Stimulated activated effector memory CD8-positive, alpha-beta T cell treated with anti-CD3 and anti-CD28 coated beads, Interleukin-12 subunit alpha, Interleukin-12 subunit beta, amount 100 ng/mL, for 72 hours (primary cell): ENCODE data around the gene KCNK13.
"Not testable (repeated sequence)": the region's sequence is repeated elsewhere in the genome, so short reads cannot be mapped to it uniquely, and the experiment has no call there.

Source experiments
- ATAC-seq: fragments of 150-1000 bp; cut with Tn5 transposase; 2 replicates; pipeline ENCODE4 v1.10.0; 2021
- DNase-seq, 2 donors: peaks; one replicate each; pipeline ENCODE4 v3.0.0; 2021 to 2022; ENCODE audit warnings: low spot score in 2 of 2
- H3K27ac Mint-ChIP-seq: one replicate; pipeline ENCODE4 v1.8.0; 2022; ENCODE audit warnings: mild to moderate bottlenecking, mixed read lengths
- H3K36me3 Mint-ChIP-seq: one replicate; pipeline ENCODE4 v1.8.0; 2022; ENCODE audit warnings: mild to moderate bottlenecking, mixed read lengths
- H3K4me1 Mint-ChIP-seq: one replicate; pipeline ENCODE4 v1.8.0; 2022; ENCODE audit warnings: mixed read lengths
- H3K4me3 Mint-ChIP-seq: one replicate; pipeline ENCODE4 v1.8.0; 2022; ENCODE audit warnings: mild to moderate bottlenecking, mixed read lengths
- H3K9me3 Mint-ChIP-seq: one replicate; pipeline ENCODE4 v1.8.0; 2022; ENCODE audit warnings: mixed read lengths

The KCNK13 gene

GRCh38 chr14:90061685-90062126, at the start of gene KCNK13:
TSS of gene KCNK13 (plus strand) at chr14:90061994. CDS start at chr14:90062206, 212 bp downstream.
- ATAC-seq (no peak), DNase-seq (peak in 1 of 2 donors; percentile 52)
- Mint-ChIP-seq H3K36me3 (no peaks in the 10 kb centered on the region), H3K4me1 (peaks cover 26% of the 10 kb centered on the region), H3K27ac (no peak within 1 kb of the TSS), H3K9me3 (no peaks in the 10 kb centered on the region), H3K4me3 (peak within 1 kb of the TSS; percentile 76)

GRCh38 chr14:90017371-90017770, 44.4 kb upstream of the KCNK13 start:
- H3K36me3 Mint-ChIP-seq = peaks cover 96% of the 10 kb centered on the region
- no peak overlapping the region for H3K4me3 Mint-ChIP-seq
- no peak for DNase-seq
- ATAC-seq = no peak
- H3K27ac Mint-ChIP-seq = peak overlapping the region; percentile 37
- H3K9me3 Mint-ChIP-seq = no peaks in the 10 kb centered on the region
- H3K4me1 Mint-ChIP-seq = peaks cover 14% of the 10 kb centered on the region

GRCh38 chr14:90019824-90020523, 41.8 kb upstream of the KCNK13 start:
- Mint-ChIP-seq H3K36me3 (peaks cover 98% of the 10 kb centered on the region), H3K4me3 (no peak overlapping the region), H3K9me3 (no peaks in the 10 kb centered on the region), H3K4me1 (peaks cover 19% of the 10 kb centered on the region), H3K27ac (peak overlapping the region; percentile 58)
- DNase-seq (no peak), ATAC-seq (no peak)

- no peak for DNase-seq
- Mint-ChIP-seq H3K27ac (peak overlapping the region; percentile 32), H3K36me3 (peaks cover 91% of the 10 kb centered on the region), H3K4me1 (peaks cover 24% of the 10 kb centered on the region), H3K4me3 (no peak overlapping the region), H3K9me3 (no peaks in the 10 kb centered on the region)
- no peak for ATAC-seq
These were observed 38.5 kb upstream of the KCNK13 start for GRCh38 chr14:90023176-90023896.

GRCh38 chr14:90024910-90025309, 36.9 kb upstream of the KCNK13 start:
- ATAC-seq = no peak

GRCh38 chr14:90026608-90027007, 35.2 kb upstream of the KCNK13 start:
- not testable (repeated sequence) for H3K27ac Mint-ChIP-seq
- peaks cover 92% of the 10 kb centered on the region for H3K36me3 Mint-ChIP-seq

More at GRCh38 chr14:90024910-90025309, 36.9 kb upstream of the KCNK13 start:
- Mint-ChIP-seq H3K9me3 (no peaks in the 10 kb centered on the region), H3K27ac (no peak overlapping the region), H3K36me3 (peaks cover 91% of the 10 kb centered on the region), H3K4me3 (no peak overlapping the region), H3K4me1 (peaks cover 17% of the 10 kb centered on the region)
- DNase-seq = no peak

GRCh38 chr14:90027842-90028241, 34.0 kb upstream of the KCNK13 start:
- Mint-ChIP-seq H3K36me3 (peaks cover 92% of the 10 kb centered on the region), H3K4me1 (peaks cover 10% of the 10 kb centered on the region)
- ATAC-seq = no peak

More at GRCh38 chr14:90026608-90027007, 35.2 kb upstream of the KCNK13 start:
- DNase-seq, H3K9me3 Mint-ChIP-seq, ATAC-seq, H3K4me3 Mint-ChIP-seq: not testable (repeated sequence)
- peaks cover 10% of the 10 kb centered on the region for H3K4me1 Mint-ChIP-seq

GRCh38 chr14:90034156-90034555, 27.6 kb upstream of the KCNK13 start:
- no peak overlapping the region for H3K4me3 Mint-ChIP-seq
- ATAC-seq = no peak

More at GRCh38 chr14:90027842-90028241, 34.0 kb upstream of the KCNK13 start:
- DNase-seq = no peak
- H3K4me3 Mint-ChIP-seq = no peak overlapping the region
- H3K9me3 Mint-ChIP-seq = no peaks in the 10 kb centered on the region
- H3K27ac Mint-ChIP-seq = no peak overlapping the region

GRCh38 chr14:90034835-90035525, 26.8 kb upstream of the KCNK13 start:
- Mint-ChIP-seq H3K4me3 (no peak overlapping the region), H3K27ac (peak overlapping the region; percentile 62), H3K9me3 (no peaks in the 10 kb centered on the region), H3K36me3 (peaks cover 94% of the 10 kb centered on the region), H3K4me1 (peaks cover 12% of the 10 kb centered on the region)
- DNase-seq (no peak), ATAC-seq (no peak)

More at GRCh38 chr14:90034156-90034555, 27.6 kb upstream of the KCNK13 start:
- DNase-seq = no peak
- Mint-ChIP-seq H3K36me3 (peaks cover 98% of the 10 kb centered on the region), H3K27ac (no peak overlapping the region), H3K4me1 (peaks cover 12% of the 10 kb centered on the region), H3K9me3 (no peaks in the 10 kb centered on the region)

- Mint-ChIP-seq H3K4me1 (peaks cover 12% of the 10 kb centered on the region), H3K36me3 (peaks cover 84% of the 10 kb centered on the region), H3K4me3 (no peak overlapping the region), H3K9me3 (no peaks in the 10 kb centered on the region), H3K27ac (no peak overlapping the region)
- ATAC-seq (no peak), DNase-seq (no peak)
These were observed 22.4 kb upstream of the KCNK13 start for GRCh38 chr14:90039253-90040010.

GRCh38 chr14:90040411-90040810, 21.4 kb upstream of the KCNK13 start:
- no peak for ATAC-seq
- Mint-ChIP-seq H3K4me3 (no peak overlapping the region), H3K4me1 (peaks cover 4% of the 10 kb centered on the region), H3K27ac (no peak overlapping the region), H3K36me3 (peaks cover 77% of the 10 kb centered on the region), H3K9me3 (no peaks in the 10 kb centered on the region)
- DNase-seq = no peak

GRCh38 chr14:90042496-90043252, 19.1 kb upstream of the KCNK13 start:
- H3K36me3 Mint-ChIP-seq = peaks cover 64% of the 10 kb centered on the region
- no peak overlapping the region for H3K4me3 Mint-ChIP-seq
- H3K27ac Mint-ChIP-seq = no peak overlapping the region
- DNase-seq (no peak), ATAC-seq (no peak)
- no peaks in the 10 kb centered on the region for H3K4me1 Mint-ChIP-seq
- H3K9me3 Mint-ChIP-seq = no peaks in the 10 kb centered on the region

- H3K27ac Mint-ChIP-seq = no peak overlapping the region
- H3K4me1 Mint-ChIP-seq = no peaks in the 10 kb centered on the region
- DNase-seq = no peak
- no peaks in the 10 kb centered on the region for H3K9me3 Mint-ChIP-seq
- no peak for ATAC-seq
- no peak overlapping the region for H3K4me3 Mint-ChIP-seq
- H3K36me3 Mint-ChIP-seq = peaks cover 45% of the 10 kb centered on the region
These were observed 16.2 kb upstream of the KCNK13 start for GRCh38 chr14:90045616-90046015.

GRCh38 chr14:90049390-90049789, 12.4 kb upstream of the KCNK13 start:
- peaks cover 13% of the 10 kb centered on the region for H3K36me3 Mint-ChIP-seq
- no peak for DNase-seq
- no peak overlapping the region for H3K27ac Mint-ChIP-seq
- no peak overlapping the region for H3K4me3 Mint-ChIP-seq
- no peaks in the 10 kb centered on the region for H3K9me3 Mint-ChIP-seq
- ATAC-seq = no peak
- H3K4me1 Mint-ChIP-seq = no peaks in the 10 kb centered on the region
